HCT116 (cell line): ENCODE measurements around the gene MMP10.

Experiments
- CBX3 ChIP-seq: IDR thresholded peaks from 2 replicates; pipeline ENCODE4 v1.6.1; 2012; ENCODE audit warnings: low read depth
- CEBPB ChIP-seq: IDR thresholded peaks from 2 replicates; pipeline ENCODE4 v1.6.1; 2012; ENCODE audit warnings: low read depth
- EZH2 ChIP-seq: fragments of 200-600 bp; sonication (generic); IDR thresholded peaks from 2 replicates; pipeline ENCODE4 v1.6.1; 2017; ENCODE audit warnings: antibody characterized with exemption, mixed run types
- EZH2phosphoT487 ChIP-seq: fragments of 200-600 bp; IDR thresholded peaks from 2 replicates; pipeline ENCODE4 v1.6.1; 2018; ENCODE audit warnings: antibody characterized with exemption, borderline replicate concordance
- POLR2A ChIP-seq: IDR thresholded peaks from 2 replicates; pipeline ENCODE4 v1.7.0; 2011; ENCODE audit warnings: borderline replicate concordance; ENCODE audit not compliant: insufficient read depth, insufficient read length; ENCODE audit errors: extremely low read depth
- POLR2AphosphoS5 ChIP-seq: IDR thresholded peaks from 2 replicates; pipeline ENCODE4 v1.6.1; 2011; ENCODE audit warnings: mild to moderate bottlenecking, low read depth, low read length, moderate library complexity
- SP1 ChIP-seq: IDR thresholded peaks from 2 replicates; pipeline ENCODE4 v1.6.1; 2012; ENCODE audit warnings: low read depth
- TCF7L2 ChIP-seq: IDR thresholded peaks from 2 replicates; pipeline ENCODE4 v1.7.0; 2011; ENCODE audit warnings: borderline replicate concordance, inconsistent platforms; ENCODE audit not compliant: insufficient read depth, insufficient read length; ENCODE audit errors: extremely low read depth
- YY1 ChIP-seq: IDR thresholded peaks from 2 replicates; pipeline ENCODE4 v1.6.1; 2011; ENCODE audit warnings: low read length, low read depth, moderate library complexity, mild to moderate bottlenecking; ENCODE audit not compliant: insufficient replicate concordance; ENCODE audit errors: extremely low read depth
- ZFX ChIP-seq: fragments of 450-650 bp; IDR thresholded peaks from 2 replicates; pipeline ENCODE4 v1.6.1; 2017
- TF ChIP-seq, protein P1 (sequence below), 3 experiments: fragments of 200-600 bp in 1 of 3; sonication (generic) in 1 of 3; IDR thresholded peaks in 2 of 3; conservative IDR thresholded peaks in 1 of 3; 2 replicates each; pipeline ENCODE4 v1.5.1; 2012 to 2017; ENCODE audit warnings: low read depth in 2 of 3, low read length in 2 of 3, antibody characterized with exemption in 1 of 3, borderline replicate concordance in 1 of 3, control low read depth in 1 of 3, mild to moderate bottlenecking in 1 of 3, mixed read lengths in 1 of 3, mixed run types in 1 of 3, moderate library complexity in 1 of 3; ENCODE audit not compliant: insufficient read depth in 1 of 3
- TF ChIP-seq, protein P2 (sequence below): IDR thresholded peaks from 2 replicates; pipeline ENCODE4 v1.6.1; 2012

DNA sequence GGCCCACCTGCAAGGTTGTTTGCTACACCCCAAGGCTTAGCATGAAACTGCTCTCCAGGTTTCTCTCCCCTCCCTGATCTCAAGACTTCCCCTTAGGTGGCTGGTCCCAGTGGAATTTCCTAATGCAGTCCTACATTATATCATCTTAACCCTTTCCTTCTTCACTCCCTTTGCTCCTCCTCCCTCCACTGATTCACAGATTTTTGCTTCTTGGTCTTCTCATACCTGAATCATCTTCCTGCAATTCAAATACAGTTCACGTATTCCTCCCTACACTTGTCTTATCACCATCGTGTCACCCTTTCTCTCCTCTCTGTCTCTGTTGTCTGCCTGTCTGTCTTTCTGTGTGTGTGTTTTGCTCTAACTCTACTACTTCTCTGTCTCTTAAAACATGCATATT lies 17.0 kb downstream of the MMP10 start:
- TF ChIP-seq EZH2 (no peak), YY1 (no peak), EZH2phosphoT487 (no peak), POLR2A (no peak), ZFX (no peak), SP1 (no peak), TCF7L2 (no peak), CEBPB (no peak), CBX3 (no peak), POLR2AphosphoS5 (no peak)
- TF ChIP-seq, protein P1, sequence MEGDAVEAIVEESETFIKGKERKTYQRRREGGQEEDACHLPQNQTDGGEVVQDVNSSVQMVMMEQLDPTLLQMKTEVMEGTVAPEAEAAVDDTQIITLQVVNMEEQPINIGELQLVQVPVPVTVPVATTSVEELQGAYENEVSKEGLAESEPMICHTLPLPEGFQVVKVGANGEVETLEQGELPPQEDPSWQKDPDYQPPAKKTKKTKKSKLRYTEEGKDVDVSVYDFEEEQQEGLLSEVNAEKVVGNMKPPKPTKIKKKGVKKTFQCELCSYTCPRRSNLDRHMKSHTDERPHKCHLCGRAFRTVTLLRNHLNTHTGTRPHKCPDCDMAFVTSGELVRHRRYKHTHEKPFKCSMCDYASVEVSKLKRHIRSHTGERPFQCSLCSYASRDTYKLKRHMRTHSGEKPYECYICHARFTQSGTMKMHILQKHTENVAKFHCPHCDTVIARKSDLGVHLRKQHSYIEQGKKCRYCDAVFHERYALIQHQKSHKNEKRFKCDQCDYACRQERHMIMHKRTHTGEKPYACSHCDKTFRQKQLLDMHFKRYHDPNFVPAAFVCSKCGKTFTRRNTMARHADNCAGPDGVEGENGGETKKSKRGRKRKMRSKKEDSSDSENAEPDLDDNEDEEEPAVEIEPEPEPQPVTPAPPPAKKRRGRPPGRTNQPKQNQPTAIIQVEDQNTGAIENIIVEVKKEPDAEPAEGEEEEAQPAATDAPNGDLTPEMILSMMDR (IDR thresholded peaks at IDR 0.05 in 2 of 3, conservative IDR thresholded peaks at IDR 0.05 in 1 of 3; ENCODE audit: borderline replicate concordance in 1 of 3, insufficient read depth in 1 of 3, low read depth in 2 of 3, low read length in 2 of 3): no peak
- TF ChIP-seq, protein P2, sequence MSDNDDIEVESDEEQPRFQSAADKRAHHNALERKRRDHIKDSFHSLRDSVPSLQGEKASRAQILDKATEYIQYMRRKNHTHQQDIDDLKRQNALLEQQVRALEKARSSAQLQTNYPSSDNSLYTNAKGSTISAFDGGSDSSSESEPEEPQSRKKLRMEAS: no peak
